Stimulated activated CD8-positive, alpha-beta memory T cell treated with anti-CD3 and anti-CD28 coated beads, Interleukin-2, amount 100 ng/mL, for 1 hour (primary cell): Measurements from ENCODE around the gene ABI3BP.

ENCODE experiments used
- DNase-seq, 2 donors: peaks; one replicate each; pipeline ENCODE4 v3.0.0-alpha.2; 2020; ENCODE audit warnings: low read depth in 2 of 2

ABI3BP gene

GRCh38 chr3:100888881-100889280 is 104.3 kb downstream of the ABI3BP start:
- DNase-seq, result no peak

GRCh38 chr3:100882571-100882984 is 110.6 kb downstream of the ABI3BP start:
- no peak for DNase-seq

- no peak for DNase-seq
These were observed 112.4 kb downstream of the ABI3BP start for GRCh38 chr3:100880845-100881244.

GRCh38 chr3:100880072-100880471 is 113.1 kb downstream of the ABI3BP start:
- DNase-seq, result no peak

GRCh38 chr3:100879195-100879810 is 113.9 kb downstream of the ABI3BP start:
- no peak for DNase-seq

- DNase-seq, result no peak
These were observed 115.9 kb downstream of the ABI3BP start for GRCh38 chr3:100877286-100877685.

GRCh38 chr3:100875239-100875638 is 118.0 kb downstream of the ABI3BP start:
- DNase-seq, result no peak

- DNase-seq, result no peak
These were observed 119.6 kb downstream of the ABI3BP start for GRCh38 chr3:100873611-100874010.

- DNase-seq, result no peak
These were observed 121.9 kb downstream of the ABI3BP start for GRCh38 chr3:100871306-100871705.

- DNase-seq, result no peak
These were observed 123.4 kb downstream of the ABI3BP start for GRCh38 chr3:100869787-100870186.

- DNase-seq, result no peak
These were observed 124.3 kb downstream of the ABI3BP start for GRCh38 chr3:100868894-100869293.

- no peak for DNase-seq
These were observed 125.1 kb downstream of the ABI3BP start for GRCh38 chr3:100868096-100868495.

- DNase-seq, result no peak
These were observed 127.8 kb downstream of the ABI3BP start for GRCh38 chr3:100865442-100865841.

GRCh38 chr3:100864471-100865250 is 128.6 kb downstream of the ABI3BP start:
- DNase-seq, result no peak

- no peak for DNase-seq
These were observed 135.4 kb downstream of the ABI3BP start for GRCh38 chr3:100857863-100858262.

GRCh38 chr3:100856821-100857220 is 136.4 kb downstream of the ABI3BP start:
- DNase-seq, result no peak

GRCh38 chr3:100852840-100853239 is 140.4 kb downstream of the ABI3BP start:
- DNase-seq, result no peak

- no peak for DNase-seq
These were observed 142.5 kb downstream of the ABI3BP start for GRCh38 chr3:100850701-100851100.

- no peak for DNase-seq
These were observed 143.1 kb downstream of the ABI3BP start for GRCh38 chr3:100850156-100850555.

GRCh38 chr3:100844063-100844936 is 148.9 kb downstream of the ABI3BP start:
- DNase-seq, result no peak

GRCh38 chr3:100838157-100838556 is 155.1 kb downstream of the ABI3BP start:
- no peak for DNase-seq

GRCh38 chr3:100836661-100837060 is 156.6 kb downstream of the ABI3BP start:
- no peak for DNase-seq
